Measurements from ENCODE around the gene TMIE.
"Not testable (repeated sequence)": the region's sequence is repeated elsewhere in the genome, so short reads cannot be mapped to it uniquely, and the experiment has no call there.

TMIE gene

DNA sequence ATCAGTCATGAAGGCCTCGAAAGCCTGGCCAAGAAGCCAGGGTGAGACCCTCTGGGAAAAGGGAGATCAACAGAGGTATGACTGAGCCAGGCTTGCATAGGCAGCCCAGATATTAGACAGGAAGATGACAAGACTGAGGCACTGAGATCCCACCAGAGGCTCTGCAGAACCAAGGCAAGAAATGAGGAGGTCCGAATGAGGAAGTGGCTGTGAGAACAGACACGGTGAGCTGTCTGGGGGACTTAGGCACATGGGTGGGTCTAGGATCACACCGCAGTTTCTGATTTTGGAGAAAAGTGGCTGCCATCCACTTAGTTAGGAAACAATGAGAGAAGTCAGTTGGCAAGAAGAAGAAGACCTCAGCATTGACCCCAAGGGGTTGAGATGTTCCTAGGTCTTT lies 47.9 kb downstream of the TMIE start:
- H3K4me3 ChIP-seq (ENCODE audit: low read depth, low read length), result no peak overlapping the region
- CTCF ChIA-PET, result no interaction called here
- TF ChIP-seq, protein P1, sequence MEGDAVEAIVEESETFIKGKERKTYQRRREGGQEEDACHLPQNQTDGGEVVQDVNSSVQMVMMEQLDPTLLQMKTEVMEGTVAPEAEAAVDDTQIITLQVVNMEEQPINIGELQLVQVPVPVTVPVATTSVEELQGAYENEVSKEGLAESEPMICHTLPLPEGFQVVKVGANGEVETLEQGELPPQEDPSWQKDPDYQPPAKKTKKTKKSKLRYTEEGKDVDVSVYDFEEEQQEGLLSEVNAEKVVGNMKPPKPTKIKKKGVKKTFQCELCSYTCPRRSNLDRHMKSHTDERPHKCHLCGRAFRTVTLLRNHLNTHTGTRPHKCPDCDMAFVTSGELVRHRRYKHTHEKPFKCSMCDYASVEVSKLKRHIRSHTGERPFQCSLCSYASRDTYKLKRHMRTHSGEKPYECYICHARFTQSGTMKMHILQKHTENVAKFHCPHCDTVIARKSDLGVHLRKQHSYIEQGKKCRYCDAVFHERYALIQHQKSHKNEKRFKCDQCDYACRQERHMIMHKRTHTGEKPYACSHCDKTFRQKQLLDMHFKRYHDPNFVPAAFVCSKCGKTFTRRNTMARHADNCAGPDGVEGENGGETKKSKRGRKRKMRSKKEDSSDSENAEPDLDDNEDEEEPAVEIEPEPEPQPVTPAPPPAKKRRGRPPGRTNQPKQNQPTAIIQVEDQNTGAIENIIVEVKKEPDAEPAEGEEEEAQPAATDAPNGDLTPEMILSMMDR (IDR thresholded peaks at IDR 0.05; ENCODE audit: insufficient read depth, low read length, missing control alignments), result no peak
- POLR2A ChIA-PET, result no interaction called here
- DNase-seq (ENCODE audit: low read depth, low spot score), result no peak

DNA sequence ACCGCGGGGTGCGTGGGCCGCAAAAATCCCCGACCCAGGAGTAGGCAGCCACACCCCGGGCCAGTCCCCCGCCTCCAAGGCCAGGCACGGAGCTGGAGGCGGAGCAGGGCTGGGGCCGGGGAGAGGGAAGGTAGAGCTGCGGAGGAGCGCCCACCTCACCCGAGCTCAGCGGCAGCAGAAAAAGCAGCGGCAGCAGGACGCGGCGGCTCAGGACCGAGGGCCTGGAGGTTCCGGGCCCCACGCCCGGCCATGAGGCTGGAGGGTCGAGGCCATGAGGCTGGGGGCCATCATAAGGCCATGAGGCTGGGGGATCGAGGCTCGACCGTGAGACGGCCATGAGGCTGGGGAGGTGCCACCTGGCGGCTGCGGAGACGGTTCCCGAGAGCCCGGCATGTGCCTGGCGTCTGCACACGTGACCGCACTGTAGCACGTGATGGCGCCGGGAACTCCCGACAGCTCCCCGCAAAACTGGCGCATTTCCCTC lies 49.4 kb downstream of the TMIE start:
- CTCF ChIA-PET, result no interaction called here
- no peak overlapping the region for H3K4me3 ChIP-seq (ENCODE audit: low read depth, low read length)
- no peak for DNase-seq (ENCODE audit: low read depth, low spot score)
- TF ChIP-seq, protein P1 (IDR thresholded peaks at IDR 0.05; ENCODE audit: insufficient read depth, low read length, missing control alignments), result no peak
- POLR2A ChIA-PET, result no interaction called here

DNA sequence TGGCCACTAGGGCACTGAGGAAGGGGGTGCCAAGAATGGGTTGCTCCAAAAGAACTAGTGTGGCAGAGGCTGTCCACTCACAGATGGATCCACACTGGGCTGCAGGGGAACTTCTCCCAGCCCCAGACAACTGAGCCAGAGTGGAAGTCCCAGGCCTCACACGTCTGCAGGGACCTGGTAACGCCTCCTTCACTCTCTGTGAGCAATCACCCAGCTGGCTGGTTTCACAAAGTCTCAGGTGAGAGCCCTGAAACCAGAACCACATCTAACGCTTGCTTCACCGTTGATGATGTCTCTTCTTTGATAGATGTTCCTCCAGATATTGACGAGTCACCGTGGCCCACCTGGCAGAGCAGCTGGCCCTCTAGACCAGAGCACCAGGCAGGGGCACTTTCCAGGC lies 51.9 kb downstream of the TMIE start:
- CTCF ChIA-PET, result interaction anchor here (1.0 kb wide), 1 partner anchor 24 kb away, joined by 3 read pairs; no protein-coding TSS in a partner anchor
- POLR2A ChIA-PET; H3K4me3 ChIP-seq (ENCODE audit: low read depth, low read length); DNase-seq (ENCODE audit: low read depth, low spot score): not testable (repeated sequence)

DNA sequence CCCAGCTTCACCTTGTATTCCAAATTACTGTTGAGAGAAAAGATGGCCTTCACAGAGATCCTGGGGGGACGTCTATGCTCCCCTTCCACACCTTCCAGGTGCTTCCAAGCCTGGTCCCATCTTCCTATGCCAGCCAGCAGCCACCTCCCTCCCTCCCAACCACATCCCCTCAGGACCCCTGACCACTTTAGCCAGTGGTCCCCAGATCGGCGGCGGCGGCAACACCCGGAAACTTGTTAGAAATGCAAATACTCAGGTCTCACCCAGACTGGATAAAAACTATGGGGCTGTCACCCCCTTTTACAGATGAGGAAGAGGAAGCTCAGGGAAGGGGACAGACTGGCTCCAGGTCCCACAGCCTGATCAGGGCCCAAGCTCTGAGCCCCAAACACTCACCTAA lies 54.5 kb downstream of the TMIE start:
- CTCF ChIA-PET, result no interaction called here
- POLR2A ChIA-PET, result no interaction called here

DNA sequence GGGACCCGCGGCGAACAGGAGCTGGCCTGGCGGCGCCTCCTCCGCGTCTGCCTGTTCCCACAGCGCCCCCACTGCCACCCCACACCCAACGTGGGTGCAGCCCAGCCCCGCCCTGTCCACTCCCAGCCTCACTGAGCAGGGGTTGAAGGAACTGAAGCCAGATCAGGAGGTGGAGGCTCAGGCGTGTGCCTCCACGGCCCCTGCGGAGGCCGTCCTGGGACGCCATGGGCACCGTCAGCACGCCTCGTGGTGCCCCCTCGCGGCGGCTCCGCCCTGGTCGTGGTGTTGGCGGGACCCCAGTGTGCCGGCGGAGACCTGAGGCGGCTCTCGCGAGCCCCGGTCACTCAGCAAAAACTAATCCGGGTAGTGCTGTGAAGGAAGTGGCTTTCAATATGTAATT lies 55.5 kb downstream of the TMIE start:
- no peak overlapping the region for H3K4me3 ChIP-seq (ENCODE audit: low read depth, low read length)
- no peak for DNase-seq (ENCODE audit: low read depth, low spot score)
- TF ChIP-seq, protein P1 (IDR thresholded peaks at IDR 0.05; ENCODE audit: insufficient read depth, low read length, missing control alignments), result no peak
- ChIA-PET POLR2A (no interaction called here), CTCF (no interaction called here)

More for the DNA sequence above, 54.5 kb downstream of the TMIE start:
- no peak for DNase-seq (ENCODE audit: low read depth, low spot score)
- TF ChIP-seq, protein P1 (IDR thresholded peaks at IDR 0.05; ENCODE audit: insufficient read depth, low read length, missing control alignments), result no peak
- H3K4me3 ChIP-seq (ENCODE audit: low read depth, low read length), result no peak overlapping the region

DNA sequence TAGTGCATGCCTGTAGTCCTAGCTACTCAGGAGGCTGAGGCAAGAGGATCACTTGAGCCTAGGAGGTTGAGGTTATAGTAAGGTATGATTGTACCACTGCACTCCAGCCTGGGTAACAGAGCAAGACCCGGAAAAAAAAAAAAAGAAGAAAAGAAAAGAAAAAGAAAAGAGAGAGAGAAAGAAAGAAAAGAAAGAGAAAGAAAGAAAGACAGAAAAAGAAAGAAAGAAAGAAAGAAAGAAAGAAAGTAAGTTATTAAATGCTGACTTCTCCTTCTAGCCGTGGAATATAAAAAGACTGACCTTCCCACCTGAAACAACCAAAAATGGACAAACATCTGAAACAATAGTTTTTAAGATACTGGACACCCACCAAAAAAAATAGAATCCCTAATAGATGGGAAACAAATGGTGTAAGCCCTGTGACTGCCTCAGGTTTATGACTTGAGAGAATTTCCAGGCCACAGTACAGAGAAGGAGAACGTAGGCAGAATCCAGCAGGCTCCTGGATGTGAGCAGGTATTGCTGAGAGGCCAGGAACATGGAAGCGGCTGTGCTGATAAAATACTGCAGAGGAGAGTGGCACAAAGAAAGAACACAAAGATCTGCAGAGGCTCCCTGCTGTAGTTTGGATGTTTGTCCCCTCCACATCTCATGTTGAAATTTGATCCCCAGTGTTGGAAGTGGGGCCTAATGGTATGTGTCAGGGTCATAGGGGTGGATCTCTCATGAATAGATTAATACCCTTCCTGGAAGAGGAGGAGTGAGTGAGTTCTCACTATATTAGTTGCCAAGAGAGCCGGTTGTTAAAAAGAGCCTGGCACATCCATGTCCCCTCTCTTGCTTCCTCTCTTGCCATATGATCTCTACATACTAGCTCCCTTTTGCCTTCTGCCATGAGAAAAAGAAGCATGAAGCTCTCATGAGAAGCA lies 58.3 kb downstream of the TMIE start:
- TF ChIP-seq, protein P1 (IDR thresholded peaks at IDR 0.05; ENCODE audit: insufficient read depth, low read length, missing control alignments), result no peak
- no peak for DNase-seq (ENCODE audit: low read depth, low spot score)
- CTCF ChIA-PET, result no interaction called here
- H3K4me3 ChIP-seq (ENCODE audit: low read depth, low read length), result no peak overlapping the region
- POLR2A ChIA-PET, result no interaction called here

Measured in AG04449 (cell line).